Measurements from ENCODE around the gene HNMT. TPM values are rescaled to one million over a fixed set of nuclear protein-coding genes. Genes with fewer than 3 reads are reported as not detected.

HNMT gene
- total RNA-seq, 1 donor from 2014 or later: 4.6 TPM

GRCh38 chr2:138058427-138058826 lies 94.2 kb downstream of the HNMT start:
- TF ChIP-seq, protein P1, sequence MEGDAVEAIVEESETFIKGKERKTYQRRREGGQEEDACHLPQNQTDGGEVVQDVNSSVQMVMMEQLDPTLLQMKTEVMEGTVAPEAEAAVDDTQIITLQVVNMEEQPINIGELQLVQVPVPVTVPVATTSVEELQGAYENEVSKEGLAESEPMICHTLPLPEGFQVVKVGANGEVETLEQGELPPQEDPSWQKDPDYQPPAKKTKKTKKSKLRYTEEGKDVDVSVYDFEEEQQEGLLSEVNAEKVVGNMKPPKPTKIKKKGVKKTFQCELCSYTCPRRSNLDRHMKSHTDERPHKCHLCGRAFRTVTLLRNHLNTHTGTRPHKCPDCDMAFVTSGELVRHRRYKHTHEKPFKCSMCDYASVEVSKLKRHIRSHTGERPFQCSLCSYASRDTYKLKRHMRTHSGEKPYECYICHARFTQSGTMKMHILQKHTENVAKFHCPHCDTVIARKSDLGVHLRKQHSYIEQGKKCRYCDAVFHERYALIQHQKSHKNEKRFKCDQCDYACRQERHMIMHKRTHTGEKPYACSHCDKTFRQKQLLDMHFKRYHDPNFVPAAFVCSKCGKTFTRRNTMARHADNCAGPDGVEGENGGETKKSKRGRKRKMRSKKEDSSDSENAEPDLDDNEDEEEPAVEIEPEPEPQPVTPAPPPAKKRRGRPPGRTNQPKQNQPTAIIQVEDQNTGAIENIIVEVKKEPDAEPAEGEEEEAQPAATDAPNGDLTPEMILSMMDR (IDR thresholded peaks at IDR 0.05; ENCODE audit: unreplicated experiment): no peak
- Mint-ChIP-seq H3K4me3 (ENCODE audit: unreplicated experiment) (no peak overlapping the region), H3K9me3 (ENCODE audit: unreplicated experiment) (no peaks in the 10 kb centered on the region), H3K27me3 (ENCODE audit: unreplicated experiment) (no peaks in the 10 kb centered on the region), H3K27ac (ENCODE audit: unreplicated experiment) (no peak overlapping the region), H3K36me3 (ENCODE audit: low read depth, unreplicated experiment) (no peaks in the 10 kb centered on the region), H3K4me1 (ENCODE audit: unreplicated experiment) (no peaks in the 10 kb centered on the region)
- no peak for DNase-seq (ENCODE audit: low spot score)

- Mint-ChIP-seq H3K4me1 (ENCODE audit: unreplicated experiment) (no peaks in the 10 kb centered on the region), H3K36me3 (ENCODE audit: low read depth, unreplicated experiment) (no peaks in the 10 kb centered on the region), H3K27ac (ENCODE audit: unreplicated experiment) (no peak overlapping the region), H3K27me3 (ENCODE audit: unreplicated experiment) (no peaks in the 10 kb centered on the region), H3K4me3 (ENCODE audit: unreplicated experiment) (no peak overlapping the region), H3K9me3 (ENCODE audit: unreplicated experiment) (no peaks in the 10 kb centered on the region)
- no peak for DNase-seq (ENCODE audit: low spot score)
- TF ChIP-seq, protein P1 (IDR thresholded peaks at IDR 0.05; ENCODE audit: unreplicated experiment): no peak
Observed at GRCh38 chr2:138059487-138060300, 95.4 kb downstream of the HNMT start.

DNA sequence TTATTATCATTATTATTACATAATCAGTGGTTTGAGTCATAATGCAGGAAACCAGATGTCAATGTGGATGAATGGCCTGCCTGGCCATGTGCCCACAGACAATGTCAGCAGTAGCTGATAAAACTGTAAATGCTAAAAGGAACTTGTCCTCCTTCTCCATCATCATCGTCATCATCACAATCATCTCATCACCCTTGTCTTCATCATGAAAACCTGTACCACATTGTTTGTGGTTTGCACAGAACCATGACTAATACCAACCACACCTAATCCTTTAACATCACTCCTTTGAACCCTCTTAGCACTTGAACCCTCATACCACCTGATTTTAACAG lies 96.0 kb downstream of the HNMT start:
- Mint-ChIP-seq H3K27me3 (ENCODE audit: unreplicated experiment) (no peaks in the 10 kb centered on the region), H3K27ac (ENCODE audit: unreplicated experiment) (no peak overlapping the region), H3K36me3 (ENCODE audit: low read depth, unreplicated experiment) (no peaks in the 10 kb centered on the region), H3K4me1 (ENCODE audit: unreplicated experiment) (no peaks in the 10 kb centered on the region), H3K4me3 (ENCODE audit: unreplicated experiment) (no peak overlapping the region), H3K9me3 (ENCODE audit: unreplicated experiment) (no peaks in the 10 kb centered on the region)
- TF ChIP-seq, protein P1 (IDR thresholded peaks at IDR 0.05; ENCODE audit: unreplicated experiment): no peak
- no peak for DNase-seq (ENCODE audit: low spot score)

DNA sequence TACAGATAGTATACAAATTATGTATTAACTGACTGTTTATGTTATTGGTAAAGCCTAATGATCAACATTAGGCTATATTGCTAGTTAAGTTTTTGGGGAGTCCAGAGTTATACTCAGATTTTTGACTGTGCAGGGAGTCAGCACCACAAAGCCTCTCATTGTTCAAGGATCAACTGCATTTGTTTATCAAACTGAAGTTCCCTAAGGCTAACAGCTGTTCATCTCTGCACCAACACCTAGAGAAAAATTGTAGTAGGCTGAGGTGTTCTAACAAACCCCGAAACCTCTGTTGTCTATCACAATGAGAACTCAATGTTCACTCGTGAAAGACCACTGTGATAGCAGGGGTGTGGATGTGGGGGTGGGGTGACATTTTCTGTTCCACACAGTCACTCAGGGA lies 97.7 kb downstream of the HNMT start:
- no peaks in the 10 kb centered on the region for H3K4me1 Mint-ChIP-seq (ENCODE audit: unreplicated experiment)
- no peaks in the 10 kb centered on the region for H3K36me3 Mint-ChIP-seq (ENCODE audit: low read depth, unreplicated experiment)
- TF ChIP-seq, protein P1 (IDR thresholded peaks at IDR 0.05; ENCODE audit: unreplicated experiment): no peak
- no peaks in the 10 kb centered on the region for H3K27me3 Mint-ChIP-seq (ENCODE audit: unreplicated experiment)
- no peak overlapping the region for H3K4me3 Mint-ChIP-seq (ENCODE audit: unreplicated experiment)
- no peaks in the 10 kb centered on the region for H3K9me3 Mint-ChIP-seq (ENCODE audit: unreplicated experiment)
- H3K27ac Mint-ChIP-seq (ENCODE audit: unreplicated experiment): no peak overlapping the region
- DNase-seq (ENCODE audit: low spot score): no peak

DNA sequence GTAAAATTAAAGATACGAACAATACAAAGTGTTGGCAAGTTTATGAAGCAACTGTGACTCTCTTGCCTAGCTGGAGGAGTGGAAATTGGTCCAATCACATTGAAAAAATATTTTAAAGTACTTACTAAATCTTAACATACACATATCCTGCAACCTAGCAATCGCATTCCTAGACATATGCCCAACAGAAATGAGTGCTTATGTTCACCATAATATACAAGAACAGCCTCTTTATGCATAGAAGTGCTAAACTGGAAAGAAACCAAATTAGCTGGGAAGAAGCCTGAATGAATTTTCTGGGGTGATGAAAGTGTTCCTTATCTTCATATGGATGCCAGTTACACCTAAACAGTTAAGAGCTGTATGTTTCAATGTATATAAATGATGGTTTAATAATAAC lies 98.9 kb downstream of the HNMT start:
- Mint-ChIP-seq H3K36me3 (ENCODE audit: low read depth, unreplicated experiment) (no peaks in the 10 kb centered on the region), H3K27ac (ENCODE audit: unreplicated experiment) (no peak overlapping the region), H3K27me3 (ENCODE audit: unreplicated experiment) (no peaks in the 10 kb centered on the region), H3K9me3 (ENCODE audit: unreplicated experiment) (no peaks in the 10 kb centered on the region), H3K4me3 (ENCODE audit: unreplicated experiment) (no peak overlapping the region), H3K4me1 (ENCODE audit: unreplicated experiment) (no peaks in the 10 kb centered on the region)
- no peak for DNase-seq (ENCODE audit: low spot score)
- TF ChIP-seq, protein P1 (IDR thresholded peaks at IDR 0.05; ENCODE audit: unreplicated experiment): no peak
